GM12872 (cell line): ENCODE data around the gene FAM171A1.

Experiments used
- CTCF ChIP-seq: IDR thresholded peaks from 3 replicates; pipeline ENCODE4 v1.5.1; 2011; ENCODE audit warnings: low read depth, mild to moderate bottlenecking, low read length, moderate library complexity; ENCODE audit not compliant: insufficient read depth

Gene FAM171A1

GRCh38 chr10:15236340-15236739 is 134.7 kb downstream of the FAM171A1 start:
- TF ChIP-seq CTCF, result no peak

GRCh38 chr10:15232279-15232678 is 138.8 kb downstream of the FAM171A1 start:
- TF ChIP-seq CTCF, result no peak

- no peak for TF ChIP-seq CTCF
Measured at GRCh38 chr10:15231426-15231825, 139.7 kb downstream of the FAM171A1 start.

GRCh38 chr10:15230257-15230656 is 140.8 kb downstream of the FAM171A1 start:
- TF ChIP-seq CTCF, result no peak

- TF ChIP-seq CTCF, result no peak
Measured at GRCh38 chr10:15229268-15229667, 141.8 kb downstream of the FAM171A1 start.

GRCh38 chr10:15228426-15228825 is 142.7 kb downstream of the FAM171A1 start:
- no peak for TF ChIP-seq CTCF

- no peak for TF ChIP-seq CTCF
Measured at GRCh38 chr10:15227611-15228372, 143.3 kb downstream of the FAM171A1 start.

- no peak for TF ChIP-seq CTCF
Measured at GRCh38 chr10:15225511-15225910, 145.6 kb downstream of the FAM171A1 start.
